GM21717 (cell line): Measurements from ENCODE around the gene CYCS.

Experiments
- ATAC-seq: cut with Tn5 transposase; IDR thresholded peaks from one replicate; pipeline ENCODE4 v1.9.1; 2021; ENCODE audit warnings: mild to moderate bottlenecking, moderate library complexity; ENCODE audit not compliant: unreplicated experiment

Gene CYCS

GRCh38 chr7:25075459-25075858, 49.6 kb downstream of the CYCS start:
- no peak for ATAC-seq

GRCh38 chr7:25073451-25073850, 51.6 kb downstream of the CYCS start:
- ATAC-seq: no peak
